Mesothelial cell of epicardium (in vitro differentiated cells): ENCODE measurements around the gene PODXL. TPM values are rescaled to one million over a fixed set of nuclear protein-coding genes. Genes with fewer than 3 reads are reported as not detected.

Source experiments
- DNase-seq, 2 experiments: peaks; one replicate each; pipeline ENCODE4 v3.0.0; 2021; ENCODE audit warnings: low spot score in 2 of 2; ENCODE audit not compliant: unreplicated experiment in 2 of 2
- H3K27ac Mint-ChIP-seq: 2 replicates; pipeline ENCODE4 v1.8.0; 2021; ENCODE audit warnings: mixed read lengths
- H3K27me3 Mint-ChIP-seq: 2 replicates; pipeline ENCODE4 v1.8.0; 2021; ENCODE audit warnings: low read depth, mixed read lengths
- H3K36me3 Mint-ChIP-seq: 2 replicates; pipeline ENCODE4 v1.8.0; 2021; ENCODE audit warnings: mixed read lengths
- H3K4me1 Mint-ChIP-seq: 2 replicates; pipeline ENCODE4 v1.8.0; 2021; ENCODE audit warnings: mixed read lengths
- H3K4me3 Mint-ChIP-seq: 2 replicates; pipeline ENCODE4 v1.8.0; 2021; ENCODE audit warnings: mild to moderate bottlenecking, moderate library complexity, mixed read lengths
- H3K9me3 Mint-ChIP-seq: 2 replicates; pipeline ENCODE4 v1.8.0; 2021; ENCODE audit warnings: mixed read lengths
- total RNA-seq: library from RNA; stranded (reverse); gene quantifications from 3 replicates; pipeline ENCODE4 v1.2.1, GENCODE V29; 2021
- TF ChIP-seq, protein P1 (sequence below): fragments of 200-600 bp; sonication (generic); IDR thresholded peaks from one replicate; pipeline ENCODE4 v1.5.0; 2021; ENCODE audit warnings: antibody characterized with exemption; ENCODE audit not compliant: unreplicated experiment

The PODXL gene
- total RNA-seq, 1 donor from 2014 or later = 213 TPM

DNA sequence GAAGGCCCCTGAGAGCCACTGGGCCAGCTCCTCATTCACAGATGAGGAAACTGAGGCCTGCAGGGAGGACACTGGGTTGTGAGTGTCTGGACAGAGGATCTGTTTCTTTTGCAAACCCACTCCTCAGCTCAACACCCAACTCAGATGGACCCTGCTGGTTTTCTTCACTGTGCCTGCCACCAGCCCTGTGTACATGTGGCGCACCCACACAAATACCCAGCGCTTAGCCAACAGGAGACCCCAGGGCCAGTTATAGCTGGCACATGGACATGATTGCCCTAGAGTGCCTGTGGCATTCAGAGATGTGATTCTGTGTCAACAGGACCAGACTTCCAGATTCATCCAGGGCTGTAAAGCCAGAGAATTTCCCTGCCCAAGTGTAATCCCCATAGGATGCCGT, 12.4 kb downstream of the PODXL start:
- H3K9me3 Mint-ChIP-seq = peaks cover 6% of the 10 kb centered on the region
- peaks cover 25% of the 10 kb centered on the region for H3K4me1 Mint-ChIP-seq
- TF ChIP-seq, protein P1, sequence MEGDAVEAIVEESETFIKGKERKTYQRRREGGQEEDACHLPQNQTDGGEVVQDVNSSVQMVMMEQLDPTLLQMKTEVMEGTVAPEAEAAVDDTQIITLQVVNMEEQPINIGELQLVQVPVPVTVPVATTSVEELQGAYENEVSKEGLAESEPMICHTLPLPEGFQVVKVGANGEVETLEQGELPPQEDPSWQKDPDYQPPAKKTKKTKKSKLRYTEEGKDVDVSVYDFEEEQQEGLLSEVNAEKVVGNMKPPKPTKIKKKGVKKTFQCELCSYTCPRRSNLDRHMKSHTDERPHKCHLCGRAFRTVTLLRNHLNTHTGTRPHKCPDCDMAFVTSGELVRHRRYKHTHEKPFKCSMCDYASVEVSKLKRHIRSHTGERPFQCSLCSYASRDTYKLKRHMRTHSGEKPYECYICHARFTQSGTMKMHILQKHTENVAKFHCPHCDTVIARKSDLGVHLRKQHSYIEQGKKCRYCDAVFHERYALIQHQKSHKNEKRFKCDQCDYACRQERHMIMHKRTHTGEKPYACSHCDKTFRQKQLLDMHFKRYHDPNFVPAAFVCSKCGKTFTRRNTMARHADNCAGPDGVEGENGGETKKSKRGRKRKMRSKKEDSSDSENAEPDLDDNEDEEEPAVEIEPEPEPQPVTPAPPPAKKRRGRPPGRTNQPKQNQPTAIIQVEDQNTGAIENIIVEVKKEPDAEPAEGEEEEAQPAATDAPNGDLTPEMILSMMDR = no peak
- H3K36me3 Mint-ChIP-seq = peaks cover 9% of the 10 kb centered on the region
- DNase-seq = no peak
- H3K27me3 Mint-ChIP-seq = no peaks in the 10 kb centered on the region
- H3K4me3 Mint-ChIP-seq = no peak overlapping the region
- no peak overlapping the region for H3K27ac Mint-ChIP-seq

DNA sequence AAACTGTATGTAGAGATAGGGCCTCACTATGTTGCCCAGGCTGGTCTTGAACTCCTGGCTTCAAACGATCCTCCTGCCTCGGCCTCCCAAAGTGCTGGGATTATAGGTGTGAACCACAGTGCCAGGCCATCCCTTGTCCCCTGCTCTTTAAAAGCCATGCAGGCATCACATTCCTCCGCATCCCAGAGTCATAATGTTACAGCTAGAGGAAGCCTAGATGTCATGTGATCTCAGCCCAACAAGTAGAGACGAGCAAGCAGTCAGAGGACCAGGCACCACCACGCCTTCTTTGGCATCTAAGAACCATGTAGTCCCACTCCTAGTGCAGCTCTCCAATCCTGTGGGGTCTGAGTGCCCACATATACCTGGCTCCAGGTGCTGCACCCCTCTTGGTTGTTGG, 13.1 kb downstream of the PODXL start:
- H3K9me3 Mint-ChIP-seq = peaks cover 1% of the 10 kb centered on the region
- DNase-seq = no peak
- peaks cover 30% of the 10 kb centered on the region for H3K4me1 Mint-ChIP-seq
- H3K27ac Mint-ChIP-seq = no peak overlapping the region
- H3K36me3 Mint-ChIP-seq = peaks cover 5% of the 10 kb centered on the region
- TF ChIP-seq, protein P1 = no peak
- no peaks in the 10 kb centered on the region for H3K27me3 Mint-ChIP-seq
- H3K4me3 Mint-ChIP-seq = no peak overlapping the region

DNA sequence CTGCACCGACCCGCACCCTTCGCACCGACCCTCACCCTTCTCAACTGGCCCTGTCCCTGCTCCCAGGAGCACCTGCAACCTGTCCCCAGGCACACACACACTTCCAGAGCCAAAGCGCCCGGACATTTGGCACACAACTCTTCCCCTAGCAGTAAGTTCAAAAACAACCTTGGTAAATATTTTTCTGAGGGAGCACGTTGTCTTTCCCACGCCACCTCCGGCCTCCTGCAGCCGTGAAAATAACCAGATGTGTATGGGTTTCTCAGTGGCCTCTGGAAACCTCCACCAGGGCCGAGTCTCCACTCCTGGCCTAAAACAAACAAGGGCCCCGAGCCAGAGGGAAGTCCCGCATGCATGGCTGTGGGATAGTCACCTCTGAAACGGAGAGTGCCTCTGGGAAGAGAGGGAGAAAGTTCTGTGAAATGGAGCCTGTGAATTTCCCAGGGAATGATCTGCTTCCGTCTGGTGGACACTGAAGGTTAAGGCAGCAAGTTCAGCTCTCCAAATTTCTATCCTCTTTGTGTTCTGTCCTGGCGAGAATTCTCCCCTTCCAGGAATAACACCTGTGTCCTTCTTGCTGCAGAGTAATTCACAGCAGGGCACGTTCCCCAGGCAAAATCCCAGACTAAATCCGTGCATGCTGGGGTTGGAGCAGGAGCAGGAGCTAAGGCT, 15.8 kb downstream of the PODXL start:
- Mint-ChIP-seq H3K4me1 (peaks cover 33% of the 10 kb centered on the region), H3K27ac (peak overlapping the region; percentile 57), H3K27me3 (no peaks in the 10 kb centered on the region), H3K9me3 (no peaks in the 10 kb centered on the region), H3K36me3 (peaks cover 4% of the 10 kb centered on the region), H3K4me3 (no peak overlapping the region)
- DNase-seq = no peak
- TF ChIP-seq, protein P1 = no peak

DNA sequence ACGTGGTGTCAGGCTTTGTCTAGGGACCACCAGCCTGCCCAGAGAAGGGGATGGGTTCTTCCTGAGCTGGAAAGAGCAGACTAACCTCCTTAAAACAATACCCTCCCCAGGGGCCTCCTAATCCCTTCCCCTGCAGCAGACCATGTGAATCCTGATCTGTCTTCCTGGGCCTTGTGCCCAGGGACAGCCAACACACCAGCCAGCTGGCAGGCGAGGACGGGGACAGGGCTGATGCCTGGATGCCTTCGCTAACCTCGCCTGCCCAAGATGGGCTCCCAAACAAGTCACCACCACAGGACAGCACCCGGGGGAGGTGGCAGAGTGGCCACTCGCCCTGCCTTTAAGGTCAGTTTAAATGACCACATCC, 17.6 kb downstream of the PODXL start:
- TF ChIP-seq, protein P1 = no peak
- Mint-ChIP-seq H3K4me3 (no peak overlapping the region), H3K27me3 (no peaks in the 10 kb centered on the region), H3K9me3 (no peaks in the 10 kb centered on the region), H3K4me1 (peaks cover 23% of the 10 kb centered on the region), H3K27ac (peak overlapping the region; percentile 90), H3K36me3 (peaks cover 4% of the 10 kb centered on the region)
- DNase-seq = no peak

DNA sequence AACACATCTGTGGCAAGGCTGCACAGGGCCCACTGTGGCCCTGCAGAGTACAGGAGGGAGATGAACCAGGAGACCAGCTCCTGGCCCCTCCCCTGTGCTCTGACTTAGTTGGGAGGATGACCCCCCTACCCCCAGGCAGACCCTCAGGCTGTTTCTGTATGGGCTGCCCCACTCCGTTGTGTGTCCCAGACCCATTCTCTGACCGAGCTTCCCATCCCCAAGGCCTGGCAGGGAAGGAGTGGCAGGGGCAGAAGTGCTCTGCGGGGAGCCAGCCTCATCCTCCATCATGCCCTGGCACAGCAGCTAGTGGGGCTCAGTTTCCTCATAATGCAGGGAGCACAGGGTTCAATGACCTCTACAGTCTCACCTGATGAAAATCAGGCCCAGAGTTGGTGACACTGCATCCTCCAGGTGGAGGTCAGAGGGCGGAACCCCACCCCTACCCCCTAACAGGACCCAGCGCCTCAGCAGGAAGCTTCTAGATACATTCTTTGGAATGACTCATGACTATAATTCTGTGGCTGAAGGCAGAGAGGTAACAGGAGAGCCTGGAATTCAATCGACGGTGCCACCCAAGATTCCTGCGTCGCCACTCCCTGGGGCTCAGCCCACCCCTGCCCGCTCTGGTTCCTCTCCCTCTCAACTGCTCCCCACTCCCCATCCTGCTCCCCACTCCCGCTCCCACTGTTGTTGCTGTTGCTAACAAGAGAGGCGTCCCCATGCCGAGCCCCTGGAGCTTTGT, 18.2 kb downstream of the PODXL start:
- TF ChIP-seq, protein P1 = no peak
- Mint-ChIP-seq H3K9me3 (no peaks in the 10 kb centered on the region), H3K36me3 (peaks cover 4% of the 10 kb centered on the region), H3K4me1 (peaks cover 27% of the 10 kb centered on the region), H3K4me3 (no peak overlapping the region), H3K27ac (peak overlapping the region; percentile 90), H3K27me3 (no peaks in the 10 kb centered on the region)
- no peak for DNase-seq
